Measurements from ENCODE around the gene HHIPL2. TPM values are rescaled to one million over a fixed set of nuclear protein-coding genes. Genes with fewer than 3 reads are reported as not detected.

HHIPL2 gene
- polyA plus RNA-seq, 1 experiment, result 0.30 TPM

DNA sequence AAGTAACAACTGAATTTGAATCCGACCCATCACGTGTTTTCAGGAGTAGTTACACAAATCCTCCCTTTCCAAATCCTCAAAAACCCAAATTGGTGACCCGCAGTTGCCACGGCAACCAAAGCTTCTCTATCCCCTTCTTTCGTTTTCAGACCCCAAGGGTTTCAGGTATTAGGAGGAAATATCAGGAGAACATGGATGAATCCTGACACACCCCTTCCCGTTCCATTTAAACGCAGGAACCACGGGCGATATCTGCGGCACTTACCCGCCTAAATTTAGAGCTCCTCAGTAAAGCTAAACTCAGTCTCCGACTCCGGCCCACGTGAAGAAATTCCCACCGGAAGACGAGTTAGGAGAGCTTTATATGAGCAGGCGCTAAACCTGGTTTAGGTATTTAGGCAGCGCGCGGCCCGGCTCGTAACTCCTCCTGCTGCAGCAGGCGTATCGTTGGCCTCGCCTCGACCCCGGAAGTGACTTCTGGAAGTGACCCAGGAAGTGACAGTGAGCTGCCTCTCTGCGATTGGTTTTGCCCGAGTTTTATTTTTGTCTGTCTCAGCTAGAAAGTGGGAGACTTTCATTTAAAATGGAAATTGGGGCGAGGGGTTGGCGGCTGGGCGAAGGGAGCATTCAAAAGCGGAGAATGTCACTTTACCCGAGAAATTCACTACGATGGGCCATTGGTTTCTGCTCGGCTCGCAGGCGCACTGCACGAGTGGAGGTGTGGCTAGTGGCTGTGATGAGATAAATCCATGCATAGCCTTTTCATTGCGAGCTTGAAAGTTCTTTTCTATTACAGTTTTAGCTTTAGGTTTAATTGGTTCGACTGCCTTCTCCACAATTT, 41.8 kb upstream of the HHIPL2 start, which contains the start of gene TAF1A:
TAF1A (minus strand) TSS at position 472 of the 841 bp plus-strand sequence.
- CTCF ChIA-PET, result interaction anchor here (1.0 to 2.1 kb wide), 3 partner anchors 37 to 124 kb away, joined by 4 to 13 read pairs (median 6); no protein-coding TSS in a partner anchor
- TF ChIP-seq, protein P1, sequence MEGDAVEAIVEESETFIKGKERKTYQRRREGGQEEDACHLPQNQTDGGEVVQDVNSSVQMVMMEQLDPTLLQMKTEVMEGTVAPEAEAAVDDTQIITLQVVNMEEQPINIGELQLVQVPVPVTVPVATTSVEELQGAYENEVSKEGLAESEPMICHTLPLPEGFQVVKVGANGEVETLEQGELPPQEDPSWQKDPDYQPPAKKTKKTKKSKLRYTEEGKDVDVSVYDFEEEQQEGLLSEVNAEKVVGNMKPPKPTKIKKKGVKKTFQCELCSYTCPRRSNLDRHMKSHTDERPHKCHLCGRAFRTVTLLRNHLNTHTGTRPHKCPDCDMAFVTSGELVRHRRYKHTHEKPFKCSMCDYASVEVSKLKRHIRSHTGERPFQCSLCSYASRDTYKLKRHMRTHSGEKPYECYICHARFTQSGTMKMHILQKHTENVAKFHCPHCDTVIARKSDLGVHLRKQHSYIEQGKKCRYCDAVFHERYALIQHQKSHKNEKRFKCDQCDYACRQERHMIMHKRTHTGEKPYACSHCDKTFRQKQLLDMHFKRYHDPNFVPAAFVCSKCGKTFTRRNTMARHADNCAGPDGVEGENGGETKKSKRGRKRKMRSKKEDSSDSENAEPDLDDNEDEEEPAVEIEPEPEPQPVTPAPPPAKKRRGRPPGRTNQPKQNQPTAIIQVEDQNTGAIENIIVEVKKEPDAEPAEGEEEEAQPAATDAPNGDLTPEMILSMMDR (IDR thresholded peaks at IDR 0.05; ENCODE audit: low read depth, low read length), result no peak
- peak; percentile 42 for DNase-seq (ENCODE audit: low read depth, low spot score)
- H3K4me3 ChIP-seq (ENCODE audit: low read depth, low read length), result peak within 1 kb of the TSS; percentile 81
- peak within 1 kb of the TSS; percentile 41 for H3K27ac ChIP-seq (ENCODE audit: low read depth, low read length)
- H3K9me3 ChIP-seq (ENCODE audit: control insufficient read depth, insufficient read depth, low read length), result no peaks in the 10 kb centered on the region
- POLR2A ChIA-PET, result interaction anchor here (0.8 to 1.2 kb wide), 2 partner anchors 45 to 124 kb away, joined by 3 to 5 read pairs; no protein-coding TSS in a partner anchor
- no peaks in the 10 kb centered on the region for H3K27me3 ChIP-seq (ENCODE audit: control insufficient read depth, insufficient read depth, low read length)

DNA sequence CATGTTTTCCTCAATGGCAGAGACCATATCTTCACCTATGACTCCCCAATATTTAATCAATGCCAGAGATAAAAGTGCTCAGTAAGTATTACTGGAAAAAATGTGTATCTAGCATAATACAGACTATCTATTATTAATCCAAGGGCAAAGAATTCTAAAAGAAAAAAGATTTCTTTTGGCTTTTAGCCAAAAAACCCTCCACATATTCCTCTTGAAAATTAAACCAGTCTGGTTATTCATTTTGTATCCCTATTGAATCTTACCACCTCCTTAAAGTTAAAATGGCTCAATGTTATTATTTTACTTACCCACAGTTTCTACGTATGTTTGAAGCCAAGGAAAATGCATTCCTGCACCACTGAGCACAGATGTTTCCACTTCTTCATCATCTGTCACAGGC, 40.2 kb upstream of the HHIPL2 start:
- no peak for DNase-seq (ENCODE audit: low read depth, low spot score)
- Histone ChIP-seq H3K9me3 (ENCODE audit: control insufficient read depth, insufficient read depth, low read length) (no peaks in the 10 kb centered on the region), H3K27ac (ENCODE audit: low read depth, low read length) (no peak overlapping the region), H3K27me3 (ENCODE audit: control insufficient read depth, insufficient read depth, low read length) (no peaks in the 10 kb centered on the region), H3K4me3 (ENCODE audit: low read depth, low read length) (no peak overlapping the region)
- TF ChIP-seq, protein P1 (IDR thresholded peaks at IDR 0.05; ENCODE audit: low read depth, low read length), result no peak
- ChIA-PET POLR2A (no interaction called here), CTCF (no interaction called here)

DNA sequence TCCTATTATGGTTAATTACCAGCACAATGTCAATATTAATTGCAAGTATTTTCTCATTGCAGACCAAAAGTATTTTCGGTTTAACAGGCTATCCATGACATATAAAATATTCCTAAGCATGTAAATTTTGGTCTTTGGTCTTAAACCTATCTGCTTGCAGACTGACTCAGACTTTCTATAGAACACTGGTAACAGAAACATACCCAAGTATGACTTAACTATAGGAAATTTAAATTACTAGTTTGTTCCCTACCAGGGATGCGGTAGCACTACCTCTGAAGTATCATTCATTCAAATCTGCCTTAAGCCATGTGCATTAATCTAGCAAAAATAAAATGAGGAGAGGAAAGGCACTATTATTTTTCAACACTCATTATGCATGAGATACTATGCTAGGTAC, 38.9 kb upstream of the HHIPL2 start:
- no peaks in the 10 kb centered on the region for H3K9me3 ChIP-seq (ENCODE audit: control insufficient read depth, insufficient read depth, low read length)
- no peak overlapping the region for H3K4me3 ChIP-seq (ENCODE audit: low read depth, low read length)
- H3K27ac ChIP-seq (ENCODE audit: low read depth, low read length), result no peak overlapping the region
- ChIA-PET POLR2A (no interaction called here), CTCF (no interaction called here)
- TF ChIP-seq, protein P1 (IDR thresholded peaks at IDR 0.05; ENCODE audit: low read depth, low read length), result no peak
- no peak for DNase-seq (ENCODE audit: low read depth, low spot score)
- H3K27me3 ChIP-seq (ENCODE audit: control insufficient read depth, insufficient read depth, low read length), result no peaks in the 10 kb centered on the region

DNA sequence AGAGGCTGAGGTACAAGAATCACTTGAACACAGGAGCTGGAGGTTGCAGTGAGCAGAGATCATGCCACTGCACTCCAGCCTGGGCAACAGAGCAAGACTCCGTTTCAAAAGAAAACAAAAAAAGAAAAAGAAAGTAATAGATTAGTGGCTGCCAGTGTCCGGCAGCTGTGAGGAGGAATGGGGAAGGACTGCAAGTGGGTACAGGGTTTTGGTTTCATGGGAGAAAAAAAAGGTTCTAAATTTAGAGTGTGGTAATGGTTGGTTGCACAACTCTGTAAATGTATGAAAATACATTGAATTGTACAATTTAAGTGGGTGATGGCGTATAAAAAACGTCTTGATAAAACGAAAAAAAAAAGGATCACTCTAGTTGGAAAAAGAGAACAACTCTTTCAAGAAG, 35.2 kb upstream of the HHIPL2 start:
- Histone ChIP-seq H3K9me3 (ENCODE audit: control insufficient read depth, insufficient read depth, low read length) (no peaks in the 10 kb centered on the region), H3K27me3 (ENCODE audit: control insufficient read depth, insufficient read depth, low read length) (no peaks in the 10 kb centered on the region), H3K27ac (ENCODE audit: low read depth, low read length) (no peak overlapping the region), H3K4me3 (ENCODE audit: low read depth, low read length) (no peak overlapping the region)
- TF ChIP-seq, protein P1 (IDR thresholded peaks at IDR 0.05; ENCODE audit: low read depth, low read length), result no peak
- POLR2A ChIA-PET, result no interaction called here
- DNase-seq (ENCODE audit: low read depth, low spot score), result no peak
- CTCF ChIA-PET, result no interaction called here

DNA sequence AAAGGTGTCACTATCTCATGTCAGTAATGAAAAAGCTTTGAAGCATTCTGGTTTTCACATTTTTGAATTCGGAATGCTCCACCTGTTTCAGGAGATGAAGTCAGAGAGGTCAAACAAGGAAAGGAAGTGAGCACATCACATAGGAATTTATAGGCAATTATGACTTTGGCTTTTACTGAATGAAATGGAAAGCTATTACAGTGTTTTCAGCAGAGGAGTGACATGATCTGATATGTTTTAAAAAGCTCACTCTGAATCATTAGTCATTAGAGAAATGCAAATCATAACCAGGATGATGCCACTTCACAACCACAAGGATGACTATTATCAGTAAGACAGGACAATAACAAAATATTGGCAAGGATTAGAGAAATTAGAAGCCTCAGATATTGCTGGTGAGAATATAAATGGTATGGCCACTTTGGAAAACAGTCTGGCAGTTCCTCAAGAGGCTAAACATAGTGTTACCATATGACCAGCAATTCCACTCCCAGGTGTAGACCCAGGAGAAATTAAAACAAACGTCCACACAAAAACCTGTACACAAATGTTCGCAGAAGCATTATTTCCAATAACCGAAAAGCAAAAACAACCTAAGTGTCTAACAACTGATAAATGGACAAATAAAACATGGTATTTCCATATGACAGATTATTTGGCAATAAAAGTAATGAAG, 34.3 kb upstream of the HHIPL2 start:
- Histone ChIP-seq H3K27me3 (ENCODE audit: control insufficient read depth, insufficient read depth, low read length) (no peaks in the 10 kb centered on the region), H3K9me3 (ENCODE audit: control insufficient read depth, insufficient read depth, low read length) (no peaks in the 10 kb centered on the region), H3K4me3 (ENCODE audit: low read depth, low read length) (no peak overlapping the region), H3K27ac (ENCODE audit: low read depth, low read length) (no peak overlapping the region)
- CTCF ChIA-PET, result no interaction called here
- POLR2A ChIA-PET, result interaction anchor here (0.6 kb wide), 1 partner anchor 1017 kb away, joined by 5 read pairs; no protein-coding TSS in a partner anchor
- no peak for DNase-seq (ENCODE audit: low read depth, low spot score)
- TF ChIP-seq, protein P1 (IDR thresholded peaks at IDR 0.05; ENCODE audit: low read depth, low read length), result no peak
